ENCODE results near the gene CMIP.

CMIP gene

DNA sequence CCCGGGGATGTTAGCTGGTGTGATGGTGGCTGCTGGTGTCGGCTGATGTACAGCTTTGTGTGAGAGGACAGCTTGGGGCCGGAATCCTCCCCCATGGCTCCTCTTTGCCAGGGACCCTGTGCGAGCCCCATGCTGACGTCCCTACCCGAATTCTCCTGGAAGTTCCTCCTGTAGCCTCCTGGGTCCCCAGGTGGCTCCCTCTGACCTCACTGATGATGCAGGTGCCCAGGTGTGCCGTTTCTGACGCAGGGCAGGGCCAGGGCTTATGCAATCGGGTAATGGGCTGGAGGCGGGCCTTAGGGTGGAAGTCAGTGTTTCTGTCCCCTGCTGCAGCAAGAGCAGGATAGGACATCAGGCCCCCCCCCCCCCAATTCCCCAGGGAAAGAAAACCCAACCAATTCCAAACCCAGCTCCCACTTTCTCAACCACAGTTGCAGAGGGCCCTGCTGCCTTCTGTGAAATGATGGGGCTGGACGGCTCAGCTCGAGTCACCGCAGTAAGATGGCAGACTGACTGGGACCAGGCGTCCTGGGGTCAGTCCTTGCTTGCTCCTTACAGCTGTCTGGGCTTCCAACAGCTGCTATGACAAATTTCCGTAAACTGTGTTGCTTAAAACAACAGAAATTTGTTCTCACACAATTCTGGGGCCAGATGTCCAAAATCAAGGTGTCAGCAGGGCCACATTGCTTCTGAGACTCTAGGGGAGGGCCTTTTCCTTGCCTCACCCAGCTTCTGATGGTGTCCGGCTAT lies 195.5 kb downstream of the CMIP start:
- no peak for DNase-seq (ENCODE audit: low read depth)

DNA sequence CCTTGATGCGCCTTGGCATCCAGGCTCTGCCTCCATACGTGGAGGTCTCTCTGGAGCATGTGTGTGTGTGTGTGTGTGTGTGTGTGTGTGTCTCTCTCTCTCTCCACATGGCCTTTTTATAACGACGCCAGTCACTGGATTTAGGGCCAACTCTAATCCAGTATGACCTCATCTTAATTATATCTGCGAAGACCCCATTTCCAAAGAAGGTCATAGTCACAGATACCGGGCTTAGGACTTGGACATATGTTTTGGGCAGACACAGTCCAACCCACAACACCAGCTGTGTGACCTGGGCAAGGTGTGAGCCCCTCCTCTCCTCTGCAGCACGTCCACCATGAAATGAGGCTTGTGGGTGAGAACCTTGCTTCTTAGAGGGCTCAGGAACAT lies 196.1 kb downstream of the CMIP start:
- no peak for DNase-seq (ENCODE audit: low read depth)

DNA sequence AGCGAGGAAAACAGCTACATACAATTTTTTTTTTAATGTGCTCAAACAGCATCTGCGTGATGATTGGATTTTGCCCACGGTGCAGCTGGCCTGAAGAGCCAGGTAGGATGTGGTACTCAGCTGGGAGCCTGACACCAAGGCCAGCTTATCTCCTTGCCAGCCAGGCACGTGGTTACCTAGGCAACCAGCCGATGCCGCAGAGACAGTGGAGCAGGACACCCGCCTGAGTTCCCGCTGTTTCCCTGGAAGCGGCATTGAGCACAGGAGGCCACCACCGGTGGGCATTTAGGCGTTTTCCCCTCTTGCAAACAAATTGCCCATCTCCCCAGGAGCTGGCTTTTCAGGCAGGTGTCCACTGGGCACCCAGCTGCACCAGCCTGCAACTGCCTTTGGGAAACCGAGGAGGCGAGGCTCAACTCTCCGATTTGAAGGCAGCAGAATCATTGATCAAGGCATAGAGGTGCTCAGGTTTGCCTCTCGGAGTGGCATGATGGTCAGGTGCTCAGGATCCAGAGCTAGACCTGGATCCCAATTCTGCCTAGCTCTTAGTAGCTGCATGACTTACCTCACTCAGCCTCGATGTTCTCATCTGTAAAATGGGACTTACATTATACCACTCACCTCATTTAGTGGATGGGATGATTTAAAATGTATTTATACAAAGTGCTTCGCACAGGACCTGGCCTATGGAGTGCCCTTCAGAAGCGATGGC lies 196.9 kb downstream of the CMIP start:
- DNase-seq (ENCODE audit: low read depth), result no peak

DNA sequence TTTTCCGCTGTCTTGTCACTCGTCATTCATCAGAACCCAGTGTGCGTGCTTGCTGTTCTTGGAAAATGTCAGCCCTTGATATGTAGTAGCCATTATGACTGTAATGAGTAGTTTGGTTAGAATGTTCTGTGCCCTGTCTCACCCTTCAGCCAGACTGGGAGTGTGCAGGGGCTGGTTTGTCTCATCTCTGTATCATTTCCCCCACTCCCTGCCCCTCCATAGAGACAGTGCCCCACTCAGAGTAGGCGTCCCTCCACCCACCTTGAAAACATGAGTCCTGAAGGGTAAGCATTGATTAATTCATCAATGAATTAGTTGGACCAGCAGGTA lies 197.5 kb downstream of the CMIP start:
- no peak for DNase-seq (ENCODE audit: low read depth)

DNA sequence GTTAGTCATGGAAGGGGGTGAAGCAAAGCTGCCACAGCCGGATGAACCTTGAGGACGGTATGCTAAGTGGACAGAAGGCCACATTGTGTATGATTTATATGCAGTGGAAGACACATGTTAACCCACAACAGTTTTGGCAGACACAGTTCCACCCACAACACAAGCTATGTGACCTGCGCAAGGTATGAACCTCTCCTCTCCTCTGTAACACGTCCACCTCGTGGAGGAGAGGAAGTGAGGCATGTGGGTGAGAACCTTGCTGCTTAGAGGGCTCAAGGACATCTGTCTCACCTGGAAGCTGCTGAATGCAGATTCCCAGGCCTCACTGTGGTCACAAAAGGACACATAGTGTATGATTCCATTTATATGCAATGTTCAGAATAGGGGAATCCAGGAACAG lies 198.3 kb downstream of the CMIP start:
- no peak for DNase-seq (ENCODE audit: low read depth)

DNA sequence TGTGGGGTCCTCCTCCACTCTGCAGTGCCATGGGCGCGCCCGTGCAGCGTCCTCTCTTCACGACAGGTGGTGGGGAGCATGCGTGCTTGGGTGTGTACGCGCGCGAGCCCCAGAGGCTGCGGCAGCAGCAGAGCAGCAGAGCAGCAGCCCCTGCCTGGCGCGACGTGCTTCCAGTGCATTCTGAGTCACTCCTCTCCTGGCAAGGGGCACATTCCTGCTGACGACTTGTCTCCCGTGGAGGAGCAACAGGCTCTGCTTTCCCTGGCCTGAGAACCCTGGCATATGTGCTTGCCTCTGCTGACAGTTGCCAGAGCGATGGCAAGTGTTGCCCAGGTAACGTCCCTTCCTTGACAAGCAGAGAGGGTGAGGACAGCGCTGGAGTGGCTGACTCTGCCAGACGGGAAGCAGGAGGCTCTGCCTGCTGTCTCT lies 200.7 kb downstream of the CMIP start:
- peak; percentile 57 for DNase-seq (ENCODE audit: low read depth)

DNA sequence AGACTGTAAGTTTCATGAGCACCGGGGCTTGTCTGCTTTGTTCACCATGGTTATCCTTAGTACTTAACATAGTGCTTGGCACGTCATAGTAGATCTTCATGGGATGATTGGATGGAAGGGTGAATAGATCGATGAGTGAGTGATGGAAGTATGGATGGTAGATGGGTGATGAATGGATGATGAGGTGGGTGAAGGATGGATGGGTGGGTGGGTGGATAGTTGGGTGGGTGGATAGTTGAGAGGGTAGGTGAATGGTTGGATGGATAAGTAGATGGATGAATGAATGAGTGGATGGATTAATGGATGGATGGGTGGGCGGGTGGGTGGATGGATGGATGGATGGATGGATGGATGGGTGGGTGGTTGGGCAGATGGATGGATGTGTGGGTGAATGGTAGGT lies 201.3 kb downstream of the CMIP start:
- DNase-seq (ENCODE audit: low read depth), result no peak

DNA sequence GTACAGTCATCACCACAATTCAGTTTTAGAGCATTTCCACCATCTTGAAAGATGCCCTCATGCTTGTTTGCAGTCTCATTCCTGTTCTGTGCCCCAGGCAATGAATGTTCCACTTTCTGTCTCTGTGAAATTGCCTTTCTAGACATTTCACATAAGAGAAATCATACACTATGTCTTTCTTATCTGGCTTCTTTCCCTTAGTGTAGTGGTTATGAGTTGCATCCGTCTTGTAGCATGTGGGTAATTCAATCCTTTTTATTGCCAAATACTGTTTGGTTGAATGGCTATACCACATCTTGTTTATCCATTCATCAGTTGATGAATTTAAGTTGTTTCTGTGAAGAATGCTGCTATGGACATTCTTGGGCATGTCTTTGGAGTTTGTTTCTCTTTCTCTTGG lies 202.0 kb downstream of the CMIP start:
- DNase-seq (ENCODE audit: low read depth), result no peak

DNA sequence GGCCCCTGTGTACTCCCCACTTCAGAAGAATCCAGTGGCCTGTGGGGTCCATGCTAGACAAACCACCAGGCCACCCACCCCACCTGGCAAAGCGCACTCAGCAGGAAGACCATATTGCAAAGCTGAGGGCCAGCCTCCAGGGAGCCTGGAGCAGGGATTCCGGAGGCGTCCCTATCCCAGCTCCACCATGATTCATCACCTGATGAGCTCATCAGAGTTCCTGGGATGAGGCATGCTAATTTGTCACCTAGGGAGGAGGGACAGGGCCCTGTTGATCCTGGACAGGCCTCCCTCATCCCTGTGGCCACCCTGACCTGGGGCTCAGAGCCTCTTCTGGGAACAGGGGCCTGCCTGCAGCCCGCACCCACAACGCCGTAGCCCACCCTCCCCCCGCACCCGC lies 202.9 kb downstream of the CMIP start:
- DNase-seq (ENCODE audit: low read depth), result peak; percentile 43

DNA sequence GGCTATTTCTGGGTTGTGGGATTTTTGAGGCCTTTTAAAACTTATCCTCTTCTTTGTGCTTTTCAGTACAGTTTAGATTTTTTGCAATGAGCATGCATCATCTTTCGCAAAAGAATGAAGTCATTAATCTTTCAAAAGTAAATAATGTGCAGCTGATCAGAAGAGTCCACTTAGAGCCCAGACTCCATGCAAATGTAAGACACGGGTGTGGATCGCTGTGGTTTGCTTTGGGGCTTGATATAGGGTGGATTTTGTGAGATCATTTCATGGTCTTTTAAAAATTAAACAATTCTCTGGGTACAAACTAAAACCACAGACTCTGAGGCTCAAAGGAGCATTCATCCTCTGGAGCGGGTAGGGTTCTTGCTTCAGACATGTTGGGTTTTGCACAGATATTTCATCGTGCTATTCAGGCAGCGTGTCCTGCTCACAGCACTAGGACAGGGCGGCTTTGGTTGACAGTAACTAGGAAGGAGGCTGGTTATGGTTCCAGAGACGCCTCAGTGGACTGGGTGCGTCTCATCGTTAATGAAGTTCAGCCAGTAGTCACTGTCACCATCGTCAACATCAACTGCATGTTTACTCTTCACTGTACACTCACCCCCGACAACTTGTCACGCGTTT lies 205.1 kb downstream of the CMIP start:
- DNase-seq (ENCODE audit: low read depth), result no peak

DNA sequence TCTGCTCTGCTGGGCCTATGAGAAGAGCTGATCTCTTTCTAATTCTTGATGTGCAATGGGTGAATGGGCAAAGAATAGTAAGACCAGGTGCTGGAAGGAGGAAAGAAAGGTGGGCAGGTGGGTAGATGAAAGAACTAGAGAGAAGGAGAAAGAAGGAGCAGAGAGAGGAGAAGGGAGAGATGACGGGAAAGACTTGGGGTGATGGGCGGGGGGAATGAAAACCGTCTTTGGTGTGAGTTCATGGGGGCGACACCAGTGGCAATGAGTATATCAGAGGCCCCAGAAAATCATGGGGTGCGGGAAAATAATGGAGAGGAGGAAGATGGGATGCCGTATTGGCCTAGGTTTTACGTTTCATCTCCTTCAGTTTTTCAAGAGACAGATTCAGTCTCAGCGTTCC lies 205.7 kb downstream of the CMIP start:
- no peak for DNase-seq (ENCODE audit: low read depth)

DNA sequence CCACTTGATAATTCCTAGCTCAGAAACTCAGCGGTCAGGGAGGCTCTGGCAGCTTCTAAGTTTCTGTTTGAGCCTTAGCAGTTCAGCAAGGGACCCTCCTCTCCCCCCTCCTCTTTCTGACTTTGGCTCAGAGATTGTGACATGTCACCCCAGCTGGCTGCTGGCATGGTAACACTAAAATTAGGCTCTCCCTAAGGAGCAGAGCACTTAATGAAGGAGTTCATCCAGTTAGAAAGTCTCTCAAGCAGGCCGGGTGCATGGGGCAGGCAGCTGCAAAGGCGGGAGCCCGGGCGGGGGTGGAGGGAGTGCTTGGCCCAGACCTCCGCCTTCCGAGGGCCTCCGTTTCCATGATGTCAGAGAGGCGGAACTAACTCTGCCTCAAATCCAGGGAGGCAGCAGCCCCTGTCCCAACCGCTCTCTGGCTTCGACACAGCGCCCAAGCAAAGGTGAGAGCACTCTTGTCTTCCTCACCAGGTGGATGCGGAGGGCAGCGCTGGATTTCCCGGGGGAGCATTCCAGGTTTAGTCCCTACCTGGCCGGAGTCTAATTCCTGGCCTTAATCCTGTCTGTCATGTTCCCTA lies 206.5 kb downstream of the CMIP start:
- no peak for DNase-seq (ENCODE audit: low read depth)

DNA sequence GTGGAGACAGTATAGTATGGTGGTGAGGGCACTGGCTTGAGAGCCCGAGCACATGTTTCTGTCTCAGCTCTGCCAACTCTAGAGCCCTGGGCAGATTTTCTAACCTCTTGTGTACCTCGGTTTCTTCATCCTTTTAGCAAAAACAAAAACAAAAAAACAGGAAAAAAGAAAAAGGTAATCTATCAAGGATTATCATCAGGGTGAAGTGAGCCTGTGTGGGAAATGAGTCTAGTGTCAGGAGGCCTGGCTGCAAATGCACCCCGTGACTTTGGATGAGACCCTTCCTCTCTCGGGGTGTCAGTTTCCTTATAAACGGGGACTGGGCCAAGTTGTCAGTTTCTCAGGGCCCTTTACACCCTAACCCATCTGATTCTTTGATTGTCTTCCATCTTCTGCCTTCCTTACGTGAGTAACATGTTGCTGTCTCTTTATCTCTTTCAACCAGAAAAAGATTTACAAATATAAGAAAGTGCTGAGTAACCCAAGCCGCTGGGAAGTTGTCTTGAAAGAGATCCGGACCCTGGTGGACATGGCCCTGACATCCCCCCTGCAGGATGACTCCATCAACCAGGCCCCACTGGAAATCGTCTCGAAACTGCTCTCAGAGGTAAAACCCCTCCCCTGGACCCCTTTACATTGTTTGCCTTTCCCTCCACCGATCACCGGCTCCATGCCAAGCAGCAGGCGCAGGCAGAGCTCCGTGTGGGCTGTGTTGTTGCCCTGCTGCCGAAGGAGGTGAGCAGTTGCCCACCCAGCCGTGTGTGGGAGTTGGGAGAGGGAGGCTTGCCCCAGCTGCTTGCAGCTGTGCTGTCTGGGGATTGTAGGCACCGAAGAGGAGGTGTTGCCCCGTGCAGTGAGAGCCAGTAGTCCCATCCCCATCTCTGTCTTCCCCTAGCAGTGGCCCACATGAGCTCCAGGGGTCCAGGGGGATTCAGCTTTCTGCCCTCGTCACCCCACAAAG lies 207.4 kb downstream of the CMIP start:
- DNase-seq (ENCODE audit: low read depth), result no peak

DNA sequence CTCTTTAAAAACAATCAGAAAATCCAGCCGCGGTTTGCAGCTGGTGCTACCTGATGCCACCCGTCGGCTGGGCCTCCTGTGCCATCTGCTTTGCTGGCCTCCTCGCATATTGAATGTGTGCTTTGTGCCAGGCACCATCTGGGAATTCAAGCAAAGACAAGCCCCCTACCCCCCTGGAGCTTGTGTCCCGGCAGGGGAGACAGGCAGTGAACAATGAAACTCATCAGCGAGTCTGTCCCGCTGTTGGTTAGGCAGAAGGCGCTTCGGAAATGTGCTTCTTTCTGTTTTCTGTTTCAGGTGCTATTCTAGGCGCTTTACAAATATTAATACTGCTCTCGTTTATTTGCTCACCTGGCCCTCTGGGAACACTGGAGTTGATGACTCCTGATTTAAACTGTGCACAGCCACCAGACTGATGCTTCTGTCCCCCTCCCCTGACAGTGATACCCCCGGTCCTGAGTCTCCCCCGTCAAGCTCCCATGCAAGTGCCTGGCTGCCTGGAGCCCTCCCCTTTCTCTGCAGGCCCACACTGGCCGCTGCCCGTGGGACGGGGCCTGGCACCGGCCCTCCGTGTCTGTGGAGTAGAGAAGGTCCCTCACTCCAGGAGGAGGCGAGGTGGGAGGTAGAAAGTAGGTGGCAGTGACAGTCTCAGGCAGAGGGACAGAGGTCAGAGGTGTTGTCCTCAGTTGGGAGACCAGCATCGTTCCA lies 208.3 kb downstream of the CMIP start:
- DNase-seq (ENCODE audit: low read depth), result no peak

DNA sequence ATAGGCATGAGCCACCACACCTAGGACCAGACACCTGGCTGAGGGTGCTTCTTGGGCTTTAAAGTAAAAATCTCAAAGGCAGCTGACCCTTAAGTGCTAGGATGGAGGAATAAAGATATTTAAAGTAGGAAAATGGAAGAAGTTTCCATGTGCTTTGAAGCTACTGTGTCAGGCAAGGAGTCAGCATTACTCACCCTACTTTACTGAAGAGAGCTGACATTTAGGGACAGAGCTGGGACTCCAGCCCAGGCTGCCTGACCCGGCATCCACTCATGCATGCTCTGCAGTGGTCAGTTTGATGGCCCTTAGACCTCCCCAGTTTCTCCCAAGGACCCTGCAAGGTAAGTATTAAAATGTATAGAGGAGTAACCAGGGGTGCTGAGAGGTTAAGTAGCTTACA lies 209.7 kb downstream of the CMIP start:
- no peak for DNase-seq (ENCODE audit: low read depth)

DNA sequence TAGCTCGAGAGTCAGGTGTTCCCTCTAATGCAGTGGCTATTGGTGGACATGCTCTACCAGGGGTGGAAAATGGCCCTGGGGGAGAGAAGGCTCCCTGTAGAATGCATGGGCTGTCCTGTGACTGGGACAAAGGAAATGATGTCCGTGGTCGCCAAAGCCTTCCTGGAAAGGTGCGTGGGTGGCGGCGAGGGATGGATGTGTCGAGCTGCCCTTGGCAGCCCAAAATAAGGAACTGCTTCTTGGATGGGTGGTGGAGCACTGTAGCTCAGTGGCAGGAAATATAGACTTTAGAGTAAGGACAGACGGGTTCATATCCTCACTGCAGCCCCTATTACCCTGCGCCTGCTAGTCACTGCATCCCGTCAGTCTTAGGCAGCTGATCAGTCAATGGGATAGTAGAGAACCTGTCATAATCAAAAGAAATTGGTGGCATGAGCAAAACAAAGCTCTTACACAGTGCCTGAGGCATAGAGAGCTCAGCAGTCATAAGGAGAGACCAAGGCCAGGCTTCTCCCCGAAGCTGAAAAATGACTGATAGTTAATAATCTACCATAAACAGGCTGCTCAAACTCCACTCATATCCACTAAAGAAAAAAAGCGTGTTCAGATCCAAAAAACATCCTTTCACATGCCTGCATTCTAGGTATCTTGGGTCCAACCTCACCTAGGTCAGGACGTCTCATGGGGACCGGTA lies 211.0 kb downstream of the CMIP start:
- no peak for DNase-seq (ENCODE audit: low read depth)

DNA sequence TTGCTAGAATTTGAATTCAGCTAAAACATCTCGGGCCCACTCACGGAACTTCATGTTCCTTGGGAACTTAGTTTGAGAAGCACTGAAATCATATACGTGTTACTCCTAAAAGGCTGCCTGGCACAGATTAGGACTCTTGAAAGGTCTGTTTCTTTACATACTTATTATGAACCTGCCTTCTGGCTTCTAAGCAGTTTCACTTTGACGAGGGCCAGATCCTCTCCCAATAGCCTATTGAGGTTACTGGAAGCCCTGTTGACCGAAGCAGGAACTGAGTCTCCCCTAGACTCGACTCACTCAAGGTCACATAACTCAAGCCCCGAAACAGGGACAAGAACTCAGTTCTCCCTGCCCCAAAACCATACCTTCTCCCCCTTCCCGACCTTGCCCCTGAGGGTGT lies 212.6 kb downstream of the CMIP start:
- DNase-seq (ENCODE audit: low read depth), result no peak

DNA sequence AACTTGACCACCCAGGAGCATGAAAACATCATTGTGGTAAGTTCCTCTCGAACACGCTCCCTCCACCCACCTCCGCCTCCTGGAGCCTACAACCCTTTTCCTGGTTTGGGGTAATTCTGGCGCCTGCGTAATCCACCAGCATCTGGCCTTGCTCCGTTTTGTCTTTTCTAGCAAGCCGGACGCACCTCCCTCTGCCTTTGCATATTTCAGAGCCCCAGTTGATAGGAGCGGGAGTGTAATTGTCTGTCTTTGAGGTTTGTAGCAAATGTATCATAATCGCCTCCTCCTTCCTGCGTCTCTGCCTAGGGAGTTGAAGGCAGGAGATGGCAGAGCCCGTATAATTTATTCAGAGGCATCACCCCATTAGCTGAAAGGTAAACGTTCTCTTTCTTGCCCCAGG lies 213.2 kb downstream of the CMIP start:
- no peak for DNase-seq (ENCODE audit: low read depth)

DNA sequence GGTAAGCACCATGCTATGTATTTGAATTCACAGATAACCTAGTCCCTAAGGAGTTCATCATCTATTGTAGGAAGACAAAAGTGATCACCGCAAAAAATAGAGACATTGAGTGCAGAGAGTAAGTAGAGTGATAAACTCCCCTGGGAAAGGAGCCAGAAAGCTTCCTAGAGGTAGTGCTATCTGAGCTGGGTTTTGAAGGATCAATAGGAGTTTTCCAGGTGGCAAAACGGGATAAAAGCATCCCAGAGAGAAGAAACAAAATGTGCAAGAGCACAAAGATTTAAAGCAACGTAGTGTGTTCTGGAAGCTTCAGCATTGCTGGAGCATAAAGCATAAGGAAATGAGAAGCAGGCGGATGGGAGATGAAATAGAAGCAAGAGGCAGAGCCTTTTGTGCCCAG lies 213.8 kb downstream of the CMIP start:
- no peak for DNase-seq (ENCODE audit: low read depth)

DNA sequence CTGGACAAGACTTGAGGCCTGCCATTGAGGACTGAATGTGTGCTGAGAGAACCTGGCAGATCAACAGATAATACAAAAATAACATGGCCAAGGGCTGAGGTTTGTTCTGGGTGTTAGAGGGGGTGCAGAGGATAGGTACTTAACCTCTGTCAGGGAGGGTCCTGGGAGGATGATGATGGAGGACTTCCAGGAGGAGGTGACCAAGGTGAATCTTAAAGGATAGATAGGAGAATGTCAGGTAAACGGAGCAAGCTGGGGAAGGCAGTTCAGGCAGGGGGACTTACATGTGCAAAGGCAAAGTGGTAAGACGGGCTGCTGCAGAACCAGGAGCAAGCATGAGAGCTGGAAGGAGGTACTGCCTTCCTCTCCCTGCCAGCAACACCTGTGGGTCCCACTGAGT lies 214.6 kb downstream of the CMIP start:
- DNase-seq (ENCODE audit: low read depth), result no peak

DNA sequence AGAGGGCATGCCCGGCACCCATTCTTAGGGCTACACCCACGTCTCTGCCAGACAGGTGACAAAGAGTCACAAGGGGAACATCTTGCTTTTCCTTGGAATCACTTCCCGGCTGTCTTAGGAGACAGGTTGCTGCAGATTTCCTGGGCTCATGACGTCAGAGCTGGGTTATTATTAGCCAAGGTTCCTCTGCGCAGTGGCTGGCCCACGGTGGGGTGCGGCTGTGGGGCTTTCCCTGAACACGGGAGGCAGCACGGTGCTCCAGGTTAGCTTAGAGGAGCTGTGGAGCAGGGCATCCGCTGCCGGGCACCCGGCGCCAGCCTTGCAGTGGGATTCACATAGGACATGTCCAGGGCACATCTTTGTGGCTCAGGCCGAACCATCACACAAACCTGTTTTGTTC lies 216.5 kb downstream of the CMIP start:
- DNase-seq (ENCODE audit: low read depth), result no peak
